Stimulated activated CD4-positive, alpha-beta T cell treated with anti-CD3 and anti-CD28 coated beads, Interleukin-15, amount 100 ng/mL, for 24 hours (primary cell): ENCODE data around the gene OR51F2.
"Not testable (repeated sequence)": the region's sequence is repeated elsewhere in the genome, so short reads cannot be mapped to it uniquely, and the experiment has no call there.

Experiments
- DNase-seq: peaks from one replicate; pipeline ENCODE4 v3.0.0-alpha.2; 2020

OR51F2 gene, protein sequence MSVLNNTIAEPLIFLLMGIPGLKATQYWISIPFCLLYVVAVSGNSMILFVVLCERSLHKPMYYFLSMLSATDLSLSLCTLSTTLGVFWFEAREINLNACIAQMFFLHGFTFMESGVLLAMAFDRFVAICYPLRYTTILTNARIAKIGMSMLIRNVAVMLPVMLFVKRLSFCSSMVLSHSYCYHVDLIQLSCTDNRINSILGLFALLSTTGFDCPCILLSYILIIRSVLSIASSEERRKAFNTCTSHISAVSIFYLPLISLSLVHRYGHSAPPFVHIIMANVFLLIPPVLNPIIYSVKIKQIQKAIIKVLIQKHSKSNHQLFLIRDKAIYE

GRCh38 chr11:4821021-4821420 is at the start of gene OR51F2:
Gene OR51F2 (plus strand): TSS chr11:4821321. CDS start chr11:4821422, 101 bp downstream.
- DNase-seq = no peak

DNA sequence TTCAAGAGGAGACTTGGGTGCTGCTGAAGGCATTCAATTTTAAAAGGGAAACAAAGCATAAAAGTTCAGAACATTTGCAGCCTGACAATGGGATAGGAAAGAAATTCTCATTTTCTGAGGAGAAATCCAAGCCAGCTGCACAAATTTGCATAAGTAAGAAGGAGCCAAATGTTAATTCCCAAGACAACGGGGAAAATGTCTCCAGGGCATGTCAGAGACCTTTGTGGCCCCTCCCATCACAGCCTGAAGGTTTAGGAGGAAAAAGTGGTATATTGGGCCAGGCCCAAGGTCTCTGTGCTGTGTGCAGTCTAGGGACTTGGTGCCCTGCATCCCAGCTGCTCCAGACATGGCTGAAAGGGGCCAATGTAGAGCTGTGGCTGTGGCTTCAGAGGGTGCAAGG is 38.7 kb upstream of the OR51F2 start:
- no peak for DNase-seq

GRCh38 chr11:4797206-4797605 is 23.9 kb upstream of the OR51F2 start:
- no peak for DNase-seq

DNA sequence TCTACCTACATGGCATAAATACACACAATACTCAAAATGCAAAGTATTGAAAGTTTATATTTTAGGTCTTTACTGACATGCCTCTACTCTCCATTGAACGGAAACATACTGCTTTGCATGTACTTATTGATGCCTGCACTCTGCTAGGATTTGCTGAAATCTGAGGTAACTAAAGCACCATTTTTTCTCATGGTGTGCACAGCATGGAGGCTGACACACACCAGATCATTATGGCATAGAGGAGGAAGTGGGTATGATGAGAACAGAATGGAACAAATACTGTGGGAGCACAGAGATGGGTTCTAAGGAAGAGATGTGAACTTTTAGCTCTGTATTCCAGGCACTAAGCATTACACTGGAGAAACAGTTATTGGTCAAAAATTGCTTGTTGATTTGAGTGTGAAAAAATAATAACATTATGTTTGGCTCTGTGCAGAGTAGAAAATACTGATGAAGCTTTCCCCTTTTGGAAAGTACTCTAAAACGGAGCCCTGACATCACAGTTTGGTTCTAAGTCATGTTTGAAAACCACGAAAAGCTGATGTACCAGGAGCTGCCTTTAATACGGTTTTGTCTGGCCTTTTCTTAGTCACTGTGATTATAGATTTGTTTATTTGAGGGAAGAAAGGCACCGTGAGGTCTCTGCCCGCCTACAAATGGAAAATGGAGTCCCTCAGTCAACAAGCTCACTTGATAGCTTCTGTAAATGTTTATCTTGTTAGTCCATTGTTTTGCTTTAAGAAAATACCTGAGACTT is 22.5 kb upstream of the OR51F2 start:
- DNase-seq = no peak

GRCh38 chr11:4801316-4801715 is 19.8 kb upstream of the OR51F2 start:
- not testable (repeated sequence) for DNase-seq

DNA sequence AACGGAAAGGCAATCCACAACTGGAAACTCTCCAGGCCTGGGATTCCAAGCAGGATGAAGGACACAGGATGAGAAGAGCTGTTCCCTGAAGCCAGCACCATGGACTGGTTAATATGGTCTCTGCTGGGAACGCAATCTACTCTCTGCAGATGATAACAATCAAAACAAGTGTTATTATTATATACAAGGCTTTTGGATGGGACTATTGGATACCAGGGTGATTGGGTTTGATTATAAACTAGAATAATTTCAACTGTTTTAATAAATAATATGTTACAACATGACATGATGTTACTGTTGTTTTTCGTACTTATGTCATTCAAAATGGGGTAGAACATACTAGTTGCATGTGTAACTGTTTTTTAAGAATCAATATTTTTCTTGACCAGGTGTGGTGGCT is 16.8 kb upstream of the OR51F2 start, which contains the start of gene OR52R1:
OR52R1 (minus strand) TSS at position 101 of the 400 bp plus-strand sequence; CDS start at position 101, 0 bp downstream.
- no peak for DNase-seq

DNA sequence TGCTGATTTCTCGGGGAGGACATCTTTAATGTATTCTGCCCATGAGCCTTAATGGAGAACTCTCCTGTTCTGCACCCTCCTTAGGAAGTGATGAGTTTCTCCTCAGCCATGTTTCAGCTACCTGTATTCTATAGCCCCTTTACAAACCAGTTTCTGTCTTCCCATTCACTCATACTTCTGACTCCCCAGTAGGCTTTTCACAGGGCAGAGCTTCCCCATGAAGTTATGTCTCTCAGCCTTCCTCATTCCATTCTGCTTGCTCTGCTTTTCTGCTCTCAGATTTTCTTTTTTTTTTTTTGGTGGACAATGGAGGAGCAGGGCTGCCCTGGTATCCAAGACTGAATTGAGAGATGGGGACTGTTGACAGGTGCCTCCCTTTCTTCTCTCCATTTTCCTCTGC is 12.6 kb upstream of the OR51F2 start:
- no peak for DNase-seq

- no peak for DNase-seq
Observed at GRCh38 chr11:4809246-4809645, 11.9 kb upstream of the OR51F2 start.

DNA sequence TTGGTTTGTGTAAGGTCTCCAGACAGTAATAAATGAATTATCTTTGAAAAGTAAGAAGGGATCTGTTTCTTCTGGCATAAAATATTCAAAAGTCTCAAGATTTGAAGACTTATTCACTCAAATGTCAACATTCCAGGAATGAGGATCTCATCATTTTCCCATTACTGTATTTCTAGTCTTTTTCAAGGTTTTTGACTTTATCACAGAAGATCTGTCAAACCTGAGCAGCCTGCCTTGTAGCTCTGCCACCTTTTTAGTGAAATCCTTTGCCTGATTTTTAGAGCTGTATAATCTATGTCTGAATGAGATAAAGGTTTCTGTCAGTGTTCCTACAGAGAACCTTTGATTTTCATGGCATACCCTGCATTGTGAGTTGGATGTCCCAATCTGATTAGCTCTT is 4.0 kb downstream of the OR51F2 start:
- DNase-seq = no peak

DNA sequence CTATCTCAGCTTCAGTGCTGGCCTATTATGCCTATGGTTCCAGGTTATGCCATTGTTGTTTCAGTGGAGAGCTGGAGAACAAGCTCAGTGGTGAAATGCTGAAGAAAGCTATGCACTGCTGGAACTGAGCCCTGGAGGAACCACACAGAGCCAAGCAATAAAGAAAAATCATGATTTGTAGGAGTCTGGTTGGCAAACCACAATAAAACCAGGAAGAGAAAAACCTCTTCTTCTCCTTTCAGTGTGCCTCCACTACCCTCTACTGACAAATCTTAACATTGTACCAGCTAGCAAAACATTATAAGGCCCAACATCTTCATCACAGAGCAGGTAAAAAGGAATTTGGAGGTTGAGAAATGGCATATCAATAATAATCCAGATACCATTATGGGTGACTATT is 5.3 kb downstream of the OR51F2 start:
- no peak for DNase-seq

- no peak for DNase-seq
Observed at GRCh38 chr11:4830346-4830745, 9.2 kb downstream of the OR51F2 start.

DNA sequence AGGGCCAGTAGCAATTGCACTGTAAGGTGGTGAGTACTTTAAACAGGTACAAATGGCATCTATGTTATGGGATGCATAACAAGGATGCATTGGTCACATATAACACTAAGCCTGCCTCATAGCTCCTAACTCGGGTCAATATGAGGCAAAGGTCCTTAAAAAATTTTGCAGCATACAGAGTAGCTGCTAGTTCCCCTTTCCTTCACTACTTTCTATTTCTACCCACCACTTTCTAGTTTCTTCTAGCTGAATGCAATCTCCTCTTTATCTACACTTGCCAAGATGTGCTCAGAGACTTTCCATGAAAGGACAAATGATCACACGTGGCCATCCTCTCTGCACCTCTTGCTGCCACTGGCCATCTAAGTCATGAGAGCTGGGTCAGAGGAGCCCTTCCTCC is 9.8 kb downstream of the OR51F2 start:
- no peak for DNase-seq

- no peak for DNase-seq
Observed at GRCh38 chr11:4839851-4840549, 18.9 kb downstream of the OR51F2 start.

- no peak for DNase-seq
Observed at GRCh38 chr11:4848908-4849532, 27.9 kb downstream of the OR51F2 start, which contains the start of gene OR51S1. Gene OR51S1 (minus strand): TSS chr11:4849208. CDS start chr11:4849208, 0 bp downstream.

GRCh38 chr11:4851033-4851432 is 29.9 kb downstream of the OR51F2 start:
- no peak for DNase-seq

- not testable (repeated sequence) for DNase-seq
Observed at GRCh38 chr11:4854286-4854685, 33.2 kb downstream of the OR51F2 start.

DNA sequence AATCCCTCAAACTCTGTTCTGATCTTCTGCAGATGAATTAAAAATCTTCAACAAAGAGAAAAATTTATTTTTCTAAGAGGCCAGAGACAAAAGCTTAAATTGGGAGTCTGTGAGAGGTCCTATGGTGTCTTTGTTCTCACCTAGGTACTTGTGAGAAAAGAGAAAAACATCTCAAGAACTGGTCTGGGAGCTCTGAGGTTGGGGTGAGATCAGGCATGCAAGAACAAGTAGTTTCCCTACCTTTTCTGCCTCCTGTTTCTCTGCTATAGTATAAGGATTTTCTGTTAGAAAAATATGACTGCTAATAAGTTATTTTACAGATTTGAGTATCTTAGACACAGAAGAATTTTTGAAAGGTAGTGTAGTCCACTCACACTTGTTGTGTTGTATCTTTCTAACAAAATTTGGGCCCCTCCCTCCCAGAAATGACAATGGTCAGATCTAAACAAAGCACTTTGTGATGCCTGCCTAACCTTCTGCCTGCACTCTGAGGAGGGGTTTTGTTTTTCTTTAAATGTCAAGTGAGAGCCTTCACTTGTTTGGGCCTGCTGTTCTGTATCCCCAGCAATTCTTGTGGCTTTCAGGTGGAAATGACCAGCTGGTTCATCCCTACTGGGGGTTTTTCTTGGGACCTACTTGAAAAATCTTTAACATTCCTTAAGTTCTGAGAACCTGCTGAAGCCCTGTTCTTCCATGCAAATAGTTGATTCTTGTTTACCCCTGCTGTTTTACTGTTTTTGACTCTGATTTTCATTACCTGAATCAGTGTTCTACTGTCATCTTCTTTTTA is 41.5 kb downstream of the OR51F2 start:
- DNase-seq = no peak

DNA sequence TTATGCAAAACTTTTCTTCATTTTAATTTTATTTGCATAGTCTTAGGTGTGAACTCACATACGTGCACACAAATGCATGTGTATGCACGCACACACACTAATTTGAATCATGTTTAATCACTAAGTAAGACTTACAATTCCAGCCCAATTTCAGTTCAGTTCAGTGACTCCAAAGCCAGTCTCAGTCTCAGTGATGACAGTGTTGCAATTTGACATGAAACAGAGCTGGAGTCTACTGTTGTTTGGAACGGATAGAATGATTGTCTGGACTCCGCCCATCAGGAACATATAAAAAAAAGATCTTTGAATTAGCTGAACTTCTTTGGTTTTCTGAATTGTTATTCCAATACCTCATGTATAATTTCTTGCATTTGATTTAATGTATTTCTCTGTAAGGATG is 42.8 kb downstream of the OR51F2 start:
- no peak for DNase-seq

DNA sequence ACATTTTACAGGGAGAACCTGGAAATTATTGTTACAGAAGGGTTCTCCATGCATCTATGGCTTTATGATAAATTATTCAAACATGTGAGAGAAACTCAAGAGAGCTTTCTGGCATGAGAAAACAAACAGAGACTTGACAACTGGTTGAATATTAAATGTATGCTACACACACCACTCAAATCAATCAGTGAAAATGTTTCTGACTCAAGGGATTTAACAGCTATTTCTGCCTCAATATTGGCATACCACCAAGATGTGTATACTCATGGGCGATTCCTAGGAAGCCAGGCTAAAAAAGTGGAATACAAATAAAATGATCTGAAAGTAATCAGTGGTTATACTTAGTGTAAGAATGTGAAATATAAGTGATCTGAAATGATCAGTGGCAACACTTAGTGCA is 44.7 kb downstream of the OR51F2 start:
- no peak for DNase-seq
